ENCODE measurements around the gene USH2A.

The USH2A gene

GRCh38 chr1:216216305-216216704 lies 206.9 kb downstream of the USH2A start:
- Histone ChIP-seq H3K9me2 (replicated peaks; ENCODE audit: insufficient read depth, low read length) (no peaks in the 10 kb centered on the region), H3K4me3 (ENCODE audit: insufficient read depth, low read length, poor library complexity, severe bottlenecking) (no peak overlapping the region), H3F3A (ENCODE audit: insufficient read depth) (no peaks in the 10 kb centered on the region), H3K27me3 (ENCODE audit: low read length) (no peaks in the 10 kb centered on the region), H3K9ac (ENCODE audit: low read length) (no peak overlapping the region), H4K20me1 (ENCODE audit: low read depth, low read length) (no peaks in the 10 kb centered on the region), H2AFZ (ENCODE audit: low read depth, low read length, severe bottlenecking) (no peak overlapping the region), H3K27ac (ENCODE audit: low read depth, low read length) (no peak overlapping the region), H3K9me3 (ENCODE audit: insufficient read depth, low read length) (no peaks in the 10 kb centered on the region), H3K4me2 (ENCODE audit: low read depth, low read length, poor library complexity, severe bottlenecking) (no peak overlapping the region), H3K79me2 (ENCODE audit: insufficient read depth, low read length) (no peaks in the 10 kb centered on the region), H3K36me3 (ENCODE audit: low read length) (no peaks in the 10 kb centered on the region)
- TF ChIP-seq CTCF (IDR thresholded peaks at IDR 0.05; ENCODE audit: insufficient read depth, low read length, poor library complexity, severe bottlenecking) (no peak), EZH2phosphoT487 (conservative IDR thresholded peaks at IDR 0.05; ENCODE audit: low read length) (no peak)

- Histone ChIP-seq H3K4me2 (ENCODE audit: low read depth, low read length, poor library complexity, severe bottlenecking) (no peak overlapping the region), H3K27me3 (ENCODE audit: low read length) (no peaks in the 10 kb centered on the region), H3K9me2 (replicated peaks; ENCODE audit: insufficient read depth, low read length) (no peaks in the 10 kb centered on the region), H3K36me3 (ENCODE audit: low read length) (no peaks in the 10 kb centered on the region), H3K4me3 (ENCODE audit: insufficient read depth, low read length, poor library complexity, severe bottlenecking) (no peak overlapping the region), H2AFZ (ENCODE audit: low read depth, low read length, severe bottlenecking) (no peak overlapping the region), H3K9ac (ENCODE audit: low read length) (no peak overlapping the region), H4K20me1 (ENCODE audit: low read depth, low read length) (no peaks in the 10 kb centered on the region), H3K79me2 (ENCODE audit: insufficient read depth, low read length) (no peaks in the 10 kb centered on the region), H3K9me3 (ENCODE audit: insufficient read depth, low read length) (no peaks in the 10 kb centered on the region), H3F3A (ENCODE audit: insufficient read depth) (no peaks in the 10 kb centered on the region), H3K27ac (ENCODE audit: low read depth, low read length) (no peak overlapping the region)
- no peak for TF ChIP-seq CTCF (IDR thresholded peaks at IDR 0.05; ENCODE audit: insufficient read depth, low read length, poor library complexity, severe bottlenecking)
- no peak for TF ChIP-seq EZH2phosphoT487 (conservative IDR thresholded peaks at IDR 0.05; ENCODE audit: low read length)
These were observed 208.1 kb downstream of the USH2A start for GRCh38 chr1:216215169-216215568.

GRCh38 chr1:216212826-216213225 lies 210.4 kb downstream of the USH2A start:
- H3K9me2 ChIP-seq (replicated peaks; ENCODE audit: insufficient read depth, low read length) = no peaks in the 10 kb centered on the region
- no peak for TF ChIP-seq CTCF (IDR thresholded peaks at IDR 0.05; ENCODE audit: insufficient read depth, low read length, poor library complexity, severe bottlenecking)
- TF ChIP-seq EZH2phosphoT487 (conservative IDR thresholded peaks at IDR 0.05; ENCODE audit: low read length) = no peak
- no peaks in the 10 kb centered on the region for H3K9me3 ChIP-seq (ENCODE audit: insufficient read depth, low read length)
- no peaks in the 10 kb centered on the region for H3F3A ChIP-seq (ENCODE audit: insufficient read depth)
- H3K27me3 ChIP-seq (ENCODE audit: low read length) = no peaks in the 10 kb centered on the region
- H3K9ac ChIP-seq (ENCODE audit: low read length) = no peak overlapping the region
- no peak overlapping the region for H2AFZ ChIP-seq (ENCODE audit: low read depth, low read length, severe bottlenecking)
- no peaks in the 10 kb centered on the region for H4K20me1 ChIP-seq (ENCODE audit: low read depth, low read length)
- H3K4me2 ChIP-seq (ENCODE audit: low read depth, low read length, poor library complexity, severe bottlenecking) = no peak overlapping the region
- H3K79me2 ChIP-seq (ENCODE audit: insufficient read depth, low read length) = no peaks in the 10 kb centered on the region
- no peak overlapping the region for H3K27ac ChIP-seq (ENCODE audit: low read depth, low read length)
- no peak overlapping the region for H3K4me3 ChIP-seq (ENCODE audit: insufficient read depth, low read length, poor library complexity, severe bottlenecking)
- no peaks in the 10 kb centered on the region for H3K36me3 ChIP-seq (ENCODE audit: low read length)

All from SU-DHL-6 (cell line).